Dendritic cell treated with granulocyte-macrophage colony-stimulating factor and Interleukin-4, amounts not matched to agents 40 ng/mL and 50 ng/mL, for 4 days (primary cell): ENCODE results near the gene SH3BGR.

ENCODE experiments used
- H3K27ac Mint-ChIP-seq: one replicate; pipeline ENCODE4 v1.8.0; 2022; ENCODE audit warnings: mild to moderate bottlenecking, mixed read lengths
- H3K27me3 Mint-ChIP-seq: one replicate; pipeline ENCODE4 v1.8.0; 2022; ENCODE audit warnings: mild to moderate bottlenecking, mixed read lengths
- H3K36me3 Mint-ChIP-seq: one replicate; pipeline ENCODE4 v1.8.0; 2022; ENCODE audit warnings: low read depth, mixed read lengths
- H3K4me1 Mint-ChIP-seq: one replicate; pipeline ENCODE4 v1.8.0; 2022; ENCODE audit warnings: low read depth, mixed read lengths
- H3K4me3 Mint-ChIP-seq: one replicate; pipeline ENCODE4 v1.8.0; 2022; ENCODE audit warnings: mild to moderate bottlenecking, moderate library complexity, mixed read lengths
- H3K9me3 Mint-ChIP-seq: one replicate; pipeline ENCODE4 v1.8.0; 2022; ENCODE audit warnings: mixed read lengths
- intact Hi-C: fragments of 100-400 bp; cut with micrococcal nuclease; formaldehyde crosslinking; loops from one replicate; pipeline ENCODE4 v1.15.0; 2022

Gene SH3BGR

GRCh38 chr21:39562791-39563770, 111.3 kb downstream of the SH3BGR start:
- Mint-ChIP-seq H3K27ac (no peak overlapping the region), H3K9me3 (peaks cover 6% of the 10 kb centered on the region), H3K4me3 (no peak overlapping the region), H3K27me3 (no peaks in the 10 kb centered on the region), H3K4me1 (no peaks in the 10 kb centered on the region), H3K36me3 (no peaks in the 10 kb centered on the region)
- intact Hi-C loops, result no loop called here

- Mint-ChIP-seq H3K9me3 (no peaks in the 10 kb centered on the region), H3K36me3 (no peaks in the 10 kb centered on the region), H3K27me3 (no peaks in the 10 kb centered on the region), H3K4me1 (no peaks in the 10 kb centered on the region), H3K4me3 (no peak overlapping the region), H3K27ac (no peak overlapping the region)
- intact Hi-C loops, result no loop called here
Measured at GRCh38 chr21:39564200-39564599, 112.4 kb downstream of the SH3BGR start.
